ENCODE results near the gene FRMPD3.

Gene FRMPD3

DNA sequence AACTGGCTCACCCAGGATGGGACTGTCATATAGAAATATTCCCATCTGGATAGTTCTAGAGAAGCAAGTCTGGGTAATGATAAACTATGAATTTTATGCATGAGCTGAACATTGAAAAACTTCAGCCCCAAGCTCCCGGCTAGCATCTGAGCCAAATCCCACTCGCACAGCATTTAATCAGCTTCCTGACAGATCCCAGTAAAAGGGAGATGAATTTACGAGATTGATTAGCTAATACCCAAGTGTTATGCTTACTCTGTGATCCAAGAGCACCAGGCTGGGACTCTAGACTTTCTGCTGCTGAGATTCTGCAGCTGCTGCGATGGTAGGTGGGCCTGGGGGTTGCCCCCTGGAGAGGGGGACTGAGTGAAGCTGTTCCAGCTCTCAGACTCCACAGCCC lies 28.0 kb downstream of the FRMPD3 start:
- H3K4me3 ChIP-seq (replicated peaks; ENCODE audit: low read depth, low read length) = no peak overlapping the region

DNA sequence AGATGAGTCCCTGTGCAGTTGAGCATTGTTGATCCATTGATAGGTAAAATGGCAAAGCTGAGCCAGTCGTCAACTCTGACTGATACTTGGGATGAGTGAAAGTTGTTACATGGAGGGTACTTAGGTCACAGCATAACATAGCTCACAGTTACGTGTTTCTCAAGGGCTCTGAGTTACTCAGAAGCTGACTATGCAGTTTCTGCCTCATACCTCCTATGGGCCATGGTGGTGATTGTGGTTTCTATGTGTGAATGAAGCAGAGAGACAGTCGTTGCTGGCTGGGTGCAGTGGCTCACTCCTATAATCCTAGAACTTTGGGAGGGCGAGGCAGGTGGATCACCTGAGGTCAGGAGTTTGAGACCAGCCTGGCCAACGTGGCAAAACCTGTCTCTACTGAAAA lies 30.8 kb downstream of the FRMPD3 start:
- no peak for DNase-seq (ENCODE audit: low read depth)
- TF ChIP-seq, protein P1, sequence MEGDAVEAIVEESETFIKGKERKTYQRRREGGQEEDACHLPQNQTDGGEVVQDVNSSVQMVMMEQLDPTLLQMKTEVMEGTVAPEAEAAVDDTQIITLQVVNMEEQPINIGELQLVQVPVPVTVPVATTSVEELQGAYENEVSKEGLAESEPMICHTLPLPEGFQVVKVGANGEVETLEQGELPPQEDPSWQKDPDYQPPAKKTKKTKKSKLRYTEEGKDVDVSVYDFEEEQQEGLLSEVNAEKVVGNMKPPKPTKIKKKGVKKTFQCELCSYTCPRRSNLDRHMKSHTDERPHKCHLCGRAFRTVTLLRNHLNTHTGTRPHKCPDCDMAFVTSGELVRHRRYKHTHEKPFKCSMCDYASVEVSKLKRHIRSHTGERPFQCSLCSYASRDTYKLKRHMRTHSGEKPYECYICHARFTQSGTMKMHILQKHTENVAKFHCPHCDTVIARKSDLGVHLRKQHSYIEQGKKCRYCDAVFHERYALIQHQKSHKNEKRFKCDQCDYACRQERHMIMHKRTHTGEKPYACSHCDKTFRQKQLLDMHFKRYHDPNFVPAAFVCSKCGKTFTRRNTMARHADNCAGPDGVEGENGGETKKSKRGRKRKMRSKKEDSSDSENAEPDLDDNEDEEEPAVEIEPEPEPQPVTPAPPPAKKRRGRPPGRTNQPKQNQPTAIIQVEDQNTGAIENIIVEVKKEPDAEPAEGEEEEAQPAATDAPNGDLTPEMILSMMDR (IDR thresholded peaks at IDR 0.05; ENCODE audit: low read length, missing control alignments) = no peak
- H3K4me3 ChIP-seq (replicated peaks; ENCODE audit: low read depth, low read length) = no peak overlapping the region

More for the DNA sequence above, 28.0 kb downstream of the FRMPD3 start:
- DNase-seq (ENCODE audit: low read depth) = no peak
- TF ChIP-seq, protein P1 (IDR thresholded peaks at IDR 0.05; ENCODE audit: low read length, missing control alignments) = no peak

DNA sequence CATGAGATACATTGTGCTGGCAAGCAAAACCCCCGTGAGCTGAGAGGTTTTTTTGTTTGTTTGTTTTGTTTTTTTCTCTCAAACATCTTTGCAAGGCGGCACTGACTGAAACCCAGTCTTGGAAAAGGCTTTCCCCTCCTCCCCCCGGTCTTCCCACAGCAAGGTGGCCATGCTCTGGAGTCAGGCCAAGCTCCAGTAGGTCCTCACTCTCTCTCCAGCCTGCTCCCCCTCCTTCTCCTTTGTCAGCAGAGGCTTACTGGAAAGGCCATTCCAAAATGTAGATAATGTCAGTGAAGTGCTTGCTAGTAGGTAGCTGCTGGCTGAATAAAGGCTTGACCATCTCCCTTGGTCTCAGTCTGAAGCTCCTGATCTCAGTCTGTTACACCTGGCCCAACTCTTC lies 32.6 kb downstream of the FRMPD3 start:
- TF ChIP-seq, protein P1 (IDR thresholded peaks at IDR 0.05; ENCODE audit: low read length, missing control alignments) = no peak
- H3K4me3 ChIP-seq (replicated peaks; ENCODE audit: low read depth, low read length) = no peak overlapping the region
- DNase-seq (ENCODE audit: low read depth) = no peak

DNA sequence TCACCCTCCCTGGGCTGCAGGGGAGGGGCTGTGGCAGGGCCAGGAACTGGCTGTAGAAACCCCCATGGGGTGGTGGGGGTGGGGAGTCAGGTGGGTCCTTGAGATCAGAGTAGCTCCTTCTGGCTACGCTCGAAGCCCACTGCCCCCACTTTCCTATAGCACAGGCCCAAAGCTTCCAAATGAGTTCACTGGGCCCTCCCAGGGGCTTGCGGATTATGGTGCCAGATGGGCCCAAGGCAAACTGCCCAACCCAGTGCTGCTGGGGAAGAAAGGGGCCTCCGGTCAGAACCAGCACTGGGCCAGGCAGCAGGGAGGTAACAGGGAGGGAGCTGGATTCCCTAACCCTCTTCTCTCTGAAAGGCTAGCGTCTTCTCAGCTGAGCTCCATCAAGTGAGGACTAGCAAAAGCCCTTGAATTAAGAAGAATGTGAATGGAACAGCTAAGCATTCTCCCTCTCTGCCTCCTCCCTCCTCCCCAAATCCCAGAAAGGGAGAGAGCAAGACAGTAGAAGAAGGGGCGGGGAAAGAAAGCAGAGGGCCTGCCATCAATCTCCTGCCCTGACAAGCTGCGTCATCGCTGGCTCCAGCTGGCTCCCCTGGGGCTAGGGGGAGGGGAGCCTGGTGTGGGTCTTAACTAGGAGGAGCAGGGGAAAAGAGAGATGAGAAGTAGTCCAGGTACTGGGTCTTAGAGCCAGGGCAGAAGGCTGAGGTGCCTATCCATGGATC lies 34.7 kb downstream of the FRMPD3 start:
- no peak overlapping the region for H3K4me3 ChIP-seq (replicated peaks; ENCODE audit: low read depth, low read length)
- peak; percentile 2 for DNase-seq (ENCODE audit: low read depth)
- TF ChIP-seq, protein P1 (IDR thresholded peaks at IDR 0.05; ENCODE audit: low read length, missing control alignments) = no peak

DNA sequence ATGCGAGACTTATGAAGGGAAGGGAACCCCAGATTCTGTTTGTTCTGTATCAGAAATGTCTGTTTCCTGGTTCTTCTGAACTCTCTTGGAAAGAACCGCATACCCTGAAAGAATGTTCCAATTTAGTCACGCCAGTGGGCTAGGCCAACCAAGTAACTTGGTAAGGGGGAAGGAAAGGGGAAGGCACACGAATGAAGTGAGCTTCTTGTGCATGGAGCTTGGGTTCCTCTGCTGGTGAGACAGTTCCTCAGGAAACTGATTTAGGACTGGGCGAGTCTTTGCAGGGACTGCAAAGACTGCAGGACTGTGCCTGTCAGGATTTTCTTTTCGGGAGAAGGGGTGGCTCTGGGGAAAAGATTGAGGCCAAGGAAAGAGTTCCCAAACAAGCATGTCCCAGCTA lies 35.6 kb downstream of the FRMPD3 start:
- no peak overlapping the region for H3K4me3 ChIP-seq (replicated peaks; ENCODE audit: low read depth, low read length)
- TF ChIP-seq, protein P1 (IDR thresholded peaks at IDR 0.05; ENCODE audit: low read length, missing control alignments) = no peak
- no peak for DNase-seq (ENCODE audit: low read depth)

DNA sequence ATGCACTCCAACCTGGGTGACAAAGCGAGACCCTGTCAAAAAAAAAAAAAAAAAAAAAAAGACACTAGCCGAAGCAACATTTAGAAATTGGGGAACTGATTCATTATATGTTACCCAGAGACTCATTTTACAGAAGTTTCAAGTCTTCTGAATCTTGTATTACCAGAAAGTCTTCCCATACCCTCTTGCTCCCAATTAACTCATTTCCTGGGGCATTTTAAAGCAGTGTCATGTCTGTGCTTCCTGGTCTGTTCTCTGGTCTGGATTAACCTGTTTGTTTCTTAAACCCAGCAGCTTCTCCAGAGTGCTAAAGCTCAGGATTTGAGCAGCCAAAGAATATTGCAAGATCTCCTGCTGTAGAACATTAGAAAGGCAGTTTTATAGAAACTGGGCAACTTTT lies 43.7 kb downstream of the FRMPD3 start:
- DNase-seq (ENCODE audit: low read depth) = no peak
- H3K4me3 ChIP-seq (replicated peaks; ENCODE audit: low read depth, low read length) = no peak overlapping the region
- TF ChIP-seq, protein P1 (IDR thresholded peaks at IDR 0.05; ENCODE audit: low read length, missing control alignments) = no peak

DNA sequence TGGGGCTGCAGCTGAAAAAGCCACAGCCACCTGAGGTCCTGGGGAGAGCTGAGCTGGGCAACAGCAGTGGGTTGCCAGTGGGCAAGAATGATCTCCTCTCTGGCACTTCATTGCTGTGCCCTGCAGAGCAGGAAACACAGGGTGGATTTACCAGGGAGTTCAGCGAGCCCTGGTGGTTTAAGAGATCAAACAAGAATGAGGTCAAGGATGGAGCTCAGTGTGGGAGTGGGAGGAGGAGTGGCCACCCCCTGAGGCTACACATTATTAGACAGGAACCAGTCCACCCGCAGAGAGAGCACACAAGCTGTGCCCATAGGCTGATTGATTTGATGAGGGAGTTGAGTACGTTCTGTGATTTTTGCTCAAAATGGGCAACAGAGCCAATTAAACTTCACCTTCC lies 47.3 kb downstream of the FRMPD3 start:
- TF ChIP-seq, protein P1 (IDR thresholded peaks at IDR 0.05; ENCODE audit: low read length, missing control alignments) = no peak
- no peak overlapping the region for H3K4me3 ChIP-seq (replicated peaks; ENCODE audit: low read depth, low read length)
- DNase-seq (ENCODE audit: low read depth) = no peak

Measured in fibroblast of pulmonary artery (primary cell).